Thyroid gland (tissue), 4 donors: ENCODE results near the gene CRPPA. TPM values are rescaled to one million over a fixed set of nuclear protein-coding genes. Genes with fewer than 3 reads are reported as not detected.

Source experiments
- DNase-seq, 2 donors: peaks; one replicate each; pipeline ENCODE4 v3.0.0-alpha.2; 2019
- H3K27ac ChIP-seq, 3 donors: fragments of 200-600 bp; sonication (generic); 1 replicate in 2 of 3; 2 replicates in 1 of 3; pipeline ENCODE4 v1.5.1; 2016 to 2019; ENCODE audit warnings: mild to moderate bottlenecking in 1 of 3, moderate library complexity in 1 of 3
- H3K27me3 ChIP-seq: fragments of 200-600 bp; sonication (generic); one replicate; pipeline ENCODE4 v1.5.1; 2019
- H3K36me3 ChIP-seq, 2 donors: fragments of 200-600 bp; sonication (generic); one replicate each; pipeline ENCODE4 v1.5.1; 2016 to 2019
- H3K4me1 ChIP-seq, 2 donors: fragments of 200-600 bp; sonication (generic); one replicate each; pipeline ENCODE4 v1.5.1; 2017 to 2019
- H3K4me3 ChIP-seq, 3 donors: fragments of 200-600 bp; sonication (generic); replicated peaks in 1 of 3; 1 replicate in 2 of 3; 2 replicates in 1 of 3; pipeline ENCODE4 v1.5.1; 2016; ENCODE audit warnings: mild to moderate bottlenecking in 1 of 3
- H3K9me3 ChIP-seq: fragments of 200-600 bp; sonication (generic); one replicate; pipeline ENCODE4 v1.5.1; 2017
- POLR2A ChIP-seq, 2 donors: fragments of 450-650 bp; IDR thresholded peaks; one replicate each; pipeline ENCODE4 v1.6.1; 2017; ENCODE audit warnings: antibody characterized with exemption in 2 of 2, mild to moderate bottlenecking in 2 of 2, moderate library complexity in 1 of 2
- WGBS, 2 donors: methylation state at CpG; one replicate each; pipeline ENCODE4 v1.1.5; 2017; 5-methylcytosine and 5-hydroxymethylcytosine counted together
- intact Hi-C: fragments of 100-400 bp; cut with DNase I; formaldehyde crosslinking; loops from one replicate; pipeline ENCODE4 v1.15.1; 2023
- total RNA-seq, 4 donors: library from RNA; depleted of rRNA; stranded (reverse); fragments of >200 nt; gene quantifications; one replicate each; pipeline ENCODE4 v1.2.3, GENCODE V29; 2016
- TF ChIP-seq, protein P1 (sequence below), 6 experiments: fragments of 200-600 bp in 3 of 6; fragments of 450-650 bp in 3 of 6; sonication (generic) in 3 of 6; IDR thresholded peaks; one replicate each; pipeline ENCODE4 v1.5.1; 2016 to 2019; ENCODE audit warnings: antibody characterized with exemption in 6 of 6, mild to moderate bottlenecking in 2 of 6, inconsistent platforms in 1 of 6, moderate library complexity in 1 of 6

The CRPPA gene
- total RNA-seq, 4 donors from 2014 or later, result 1.5 to 4.0 (median 2.8) TPM

DNA sequence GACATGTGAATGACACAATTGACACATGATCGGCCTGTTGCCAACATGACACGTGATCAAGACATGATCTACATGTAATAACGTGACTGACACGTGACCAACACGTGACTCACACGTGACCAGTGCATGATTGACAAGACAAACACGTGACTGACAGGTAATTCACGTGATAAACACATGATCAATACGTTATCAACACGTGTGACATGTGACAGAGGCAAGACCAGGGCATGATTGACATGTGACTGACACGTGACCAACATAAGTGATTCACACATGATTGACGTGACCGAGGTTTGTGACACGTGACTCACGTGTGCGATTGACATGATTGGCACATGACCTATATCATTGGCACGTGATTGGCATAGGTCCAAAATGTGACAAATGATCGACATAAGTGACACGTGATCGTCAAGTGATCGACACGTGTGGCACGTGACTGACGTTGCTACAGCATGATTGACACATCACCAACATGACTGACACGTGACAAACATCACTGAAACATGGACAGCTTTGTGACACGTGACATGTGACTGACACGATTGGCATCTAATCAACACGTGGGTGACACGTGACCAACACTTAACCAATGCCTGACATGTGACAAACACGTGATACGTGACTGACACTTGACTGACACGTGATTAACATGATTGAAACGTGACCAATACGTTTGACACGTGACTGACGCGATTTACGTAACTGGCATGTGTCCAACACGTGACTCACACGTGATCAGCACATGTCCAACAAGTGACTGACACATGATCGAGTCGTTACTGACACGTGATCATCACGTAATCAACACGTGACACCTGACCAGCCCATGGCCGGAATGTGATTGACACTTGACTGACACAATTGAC is 23.0 kb downstream of the CRPPA start:
- DNase-seq, result no peak
- WGBS, 2 donors, result 96 to 97% methylated on average over 46 of the region's 46 CpGs

GRCh38 chr7:16397501-16398145 is 23.7 kb downstream of the CRPPA start:
- DNase-seq, result no peak
- H3K4me3 ChIP-seq, result no peak overlapping the region
- no peaks in the 10 kb centered on the region for H3K9me3 ChIP-seq
- intact Hi-C loops, result no loop called here
- TF ChIP-seq POLR2A (IDR thresholded peaks at IDR 0.05), result no peak
- TF ChIP-seq, protein P1, sequence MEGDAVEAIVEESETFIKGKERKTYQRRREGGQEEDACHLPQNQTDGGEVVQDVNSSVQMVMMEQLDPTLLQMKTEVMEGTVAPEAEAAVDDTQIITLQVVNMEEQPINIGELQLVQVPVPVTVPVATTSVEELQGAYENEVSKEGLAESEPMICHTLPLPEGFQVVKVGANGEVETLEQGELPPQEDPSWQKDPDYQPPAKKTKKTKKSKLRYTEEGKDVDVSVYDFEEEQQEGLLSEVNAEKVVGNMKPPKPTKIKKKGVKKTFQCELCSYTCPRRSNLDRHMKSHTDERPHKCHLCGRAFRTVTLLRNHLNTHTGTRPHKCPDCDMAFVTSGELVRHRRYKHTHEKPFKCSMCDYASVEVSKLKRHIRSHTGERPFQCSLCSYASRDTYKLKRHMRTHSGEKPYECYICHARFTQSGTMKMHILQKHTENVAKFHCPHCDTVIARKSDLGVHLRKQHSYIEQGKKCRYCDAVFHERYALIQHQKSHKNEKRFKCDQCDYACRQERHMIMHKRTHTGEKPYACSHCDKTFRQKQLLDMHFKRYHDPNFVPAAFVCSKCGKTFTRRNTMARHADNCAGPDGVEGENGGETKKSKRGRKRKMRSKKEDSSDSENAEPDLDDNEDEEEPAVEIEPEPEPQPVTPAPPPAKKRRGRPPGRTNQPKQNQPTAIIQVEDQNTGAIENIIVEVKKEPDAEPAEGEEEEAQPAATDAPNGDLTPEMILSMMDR (IDR thresholded peaks at IDR 0.05), result no peak
- H3K27me3 ChIP-seq, result no peaks in the 10 kb centered on the region
- no peak overlapping the region for H3K27ac ChIP-seq
- WGBS, 2 donors, result 93 to 94% methylated on average over 33 of the region's 33 CpGs
- H3K36me3 ChIP-seq, result no peaks in the 10 kb centered on the region
- no peaks in the 10 kb centered on the region for H3K4me1 ChIP-seq

More for the DNA sequence above, 23.0 kb downstream of the CRPPA start:
- H3K4me3 ChIP-seq, result no peak overlapping the region
- no peaks in the 10 kb centered on the region for H3K27me3 ChIP-seq
- H3K27ac ChIP-seq, result no peak overlapping the region
- H3K4me1 ChIP-seq, result no peaks in the 10 kb centered on the region
- no peaks in the 10 kb centered on the region for H3K9me3 ChIP-seq
- no peaks in the 10 kb centered on the region for H3K36me3 ChIP-seq
- intact Hi-C loops, result no loop called here
- TF ChIP-seq POLR2A (IDR thresholded peaks at IDR 0.05), result no peak
- TF ChIP-seq, protein P1 (IDR thresholded peaks at IDR 0.05), result no peak

DNA sequence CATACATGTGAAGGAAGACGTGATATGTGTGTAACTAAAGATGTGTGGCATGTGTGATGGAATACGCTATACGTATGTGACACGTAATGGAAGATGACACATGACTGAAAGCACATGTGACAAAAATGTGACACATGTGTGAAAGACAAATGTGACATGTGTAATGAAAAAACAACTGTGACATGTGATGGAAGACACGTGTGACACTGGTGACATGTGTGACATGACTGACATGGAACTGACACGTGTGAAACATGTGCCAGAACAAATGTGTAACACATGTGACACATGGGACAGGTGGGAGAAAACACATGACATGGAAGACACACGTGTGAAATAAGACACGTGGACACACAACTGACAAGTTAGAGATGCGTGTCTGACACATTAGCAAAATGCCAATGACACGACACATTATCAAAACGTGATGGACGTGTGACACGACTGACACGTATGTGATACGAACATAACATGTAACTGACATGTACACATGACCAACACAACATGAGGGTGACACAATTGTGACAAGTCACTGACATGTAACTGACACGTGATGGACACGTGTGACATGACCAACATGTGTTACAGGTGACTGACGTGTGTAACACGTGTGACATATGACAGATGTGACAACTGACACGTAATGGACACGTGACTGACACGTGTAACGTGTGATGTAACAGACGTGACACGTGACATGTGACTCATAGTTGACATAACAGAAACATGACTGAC is 24.4 kb downstream of the CRPPA start:
- intact Hi-C loops, result no loop called here
- H3K27ac ChIP-seq, result no peak overlapping the region
- H3K27me3 ChIP-seq, result no peaks in the 10 kb centered on the region
- no peaks in the 10 kb centered on the region for H3K36me3 ChIP-seq
- no peak for TF ChIP-seq POLR2A (IDR thresholded peaks at IDR 0.05)
- TF ChIP-seq, protein P1 (IDR thresholded peaks at IDR 0.05), result no peak
- H3K4me3 ChIP-seq, result no peak overlapping the region
- H3K4me1 ChIP-seq, result no peaks in the 10 kb centered on the region
- 94 to 96% methylated on average over 25 of the region's 25 CpGs for WGBS, 2 donors
- no peak for DNase-seq
- H3K9me3 ChIP-seq, result no peaks in the 10 kb centered on the region

DNA sequence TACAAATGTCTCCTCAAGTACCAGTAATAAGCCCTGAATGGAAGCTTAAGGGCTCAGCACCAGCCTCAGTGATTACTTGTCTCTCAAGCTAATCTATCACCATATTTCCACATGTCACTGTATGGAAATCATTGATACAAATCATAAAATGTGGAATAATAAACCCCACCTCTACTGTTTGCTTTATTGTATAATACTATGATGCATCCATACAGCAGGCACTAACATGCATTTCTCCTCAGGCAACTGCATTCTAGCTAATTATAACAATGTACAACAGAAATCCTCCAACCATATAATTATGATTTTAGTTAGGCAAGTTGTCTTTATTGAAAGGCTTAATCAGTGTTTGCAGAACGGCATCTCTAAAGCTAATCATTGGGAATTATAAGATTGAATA is 26.2 kb downstream of the CRPPA start:
- no peak for DNase-seq
- Histone ChIP-seq H3K36me3 (no peaks in the 10 kb centered on the region), H3K27me3 (no peaks in the 10 kb centered on the region), H3K9me3 (no peaks in the 10 kb centered on the region), H3K4me1 (no peaks in the 10 kb centered on the region), H3K4me3 (no peak overlapping the region), H3K27ac (no peak overlapping the region)
- 100% methylated on average over 1 of the region's 1 CpG for WGBS, 2 donors
- intact Hi-C loops, result no loop called here
- TF ChIP-seq POLR2A (IDR thresholded peaks at IDR 0.05), result no peak
- TF ChIP-seq, protein P1 (IDR thresholded peaks at IDR 0.05), result no peak
